SK-N-SH (cell line): ENCODE data around the gene EIF1AD.

Experiments
- EP300 ChIP-seq, 2 experiments: IDR thresholded peaks; 2 replicates each; pipeline versions ENCODE4 v1.4.0 to v1.6.1; 2012; ENCODE audit warnings: borderline replicate concordance in 1 of 2, low read depth in 1 of 2, low read length in 1 of 2
- RFX5 ChIP-seq: IDR thresholded peaks from 2 replicates; pipeline ENCODE4 v1.6.1; 2012; ENCODE audit warnings: mild to moderate bottlenecking, improper control_type of control experiment, low read length
- TF ChIP-seq, protein P1 (sequence below): fragments of 200-600 bp; sonication (generic); IDR thresholded peaks from 2 replicates; pipeline ENCODE4 v1.6.1; 2017; ENCODE audit warnings: antibody characterized with exemption, mild to moderate bottlenecking, moderate library complexity

DNA sequence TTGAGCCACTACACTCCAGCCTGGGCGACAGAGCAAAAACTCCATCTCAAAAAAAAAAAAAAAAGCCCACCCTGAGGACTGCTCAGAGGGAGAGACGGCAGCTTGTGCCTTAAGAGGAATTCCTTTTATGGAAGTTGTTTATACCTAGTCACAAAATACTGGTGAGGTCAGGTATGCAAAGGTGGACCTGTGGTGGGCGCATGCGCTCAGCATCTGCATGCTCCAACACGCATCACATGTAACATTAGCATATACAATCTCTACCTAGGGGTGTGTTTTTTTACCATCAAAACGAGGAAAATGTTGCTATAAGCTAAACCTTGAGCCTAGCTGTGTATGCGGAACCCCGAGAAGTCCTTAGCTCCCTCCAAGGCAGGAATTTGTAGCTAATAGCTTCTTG, 47.2 kb downstream of the EIF1AD start:
- TF ChIP-seq, protein P1, sequence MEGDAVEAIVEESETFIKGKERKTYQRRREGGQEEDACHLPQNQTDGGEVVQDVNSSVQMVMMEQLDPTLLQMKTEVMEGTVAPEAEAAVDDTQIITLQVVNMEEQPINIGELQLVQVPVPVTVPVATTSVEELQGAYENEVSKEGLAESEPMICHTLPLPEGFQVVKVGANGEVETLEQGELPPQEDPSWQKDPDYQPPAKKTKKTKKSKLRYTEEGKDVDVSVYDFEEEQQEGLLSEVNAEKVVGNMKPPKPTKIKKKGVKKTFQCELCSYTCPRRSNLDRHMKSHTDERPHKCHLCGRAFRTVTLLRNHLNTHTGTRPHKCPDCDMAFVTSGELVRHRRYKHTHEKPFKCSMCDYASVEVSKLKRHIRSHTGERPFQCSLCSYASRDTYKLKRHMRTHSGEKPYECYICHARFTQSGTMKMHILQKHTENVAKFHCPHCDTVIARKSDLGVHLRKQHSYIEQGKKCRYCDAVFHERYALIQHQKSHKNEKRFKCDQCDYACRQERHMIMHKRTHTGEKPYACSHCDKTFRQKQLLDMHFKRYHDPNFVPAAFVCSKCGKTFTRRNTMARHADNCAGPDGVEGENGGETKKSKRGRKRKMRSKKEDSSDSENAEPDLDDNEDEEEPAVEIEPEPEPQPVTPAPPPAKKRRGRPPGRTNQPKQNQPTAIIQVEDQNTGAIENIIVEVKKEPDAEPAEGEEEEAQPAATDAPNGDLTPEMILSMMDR: no peak
- no peak for TF ChIP-seq RFX5
- TF ChIP-seq EP300 (IDR thresholded peaks at IDR 0.05; ENCODE audit: borderline replicate concordance in 1 of 2, low read depth in 1 of 2, low read length in 1 of 2): no peak
